GM12864 (cell line): ENCODE measurements around the gene CCDC148.

ENCODE experiments used
- DNase-seq: peaks from one replicate; pipeline ENCODE4 v3.0.0-alpha.2; 2011; ENCODE audit warnings: low read depth
- H3K4me3 ChIP-seq: 2 replicates; pipeline ENCODE4 v1.5.1; 2011; ENCODE audit warnings: mild to moderate bottlenecking, low read depth, low read length, control low read depth
- CTCF ChIP-seq: IDR thresholded peaks from 2 replicates; pipeline ENCODE4 v1.5.1; 2011; ENCODE audit warnings: low read depth, mild to moderate bottlenecking, moderate library complexity, low read length, control low read depth, inconsistent platforms; ENCODE audit errors: missing control alignments

The CCDC148 gene

GRCh38 chr2:158405341-158405740, 51.2 kb downstream of the CCDC148 start:
- H3K4me3 ChIP-seq = no peak overlapping the region
- no peak for DNase-seq
- TF ChIP-seq CTCF = no peak

- no peak for DNase-seq
- H3K4me3 ChIP-seq = no peak overlapping the region
- TF ChIP-seq CTCF = no peak
Measured at GRCh38 chr2:158403237-158403636, 53.3 kb downstream of the CCDC148 start.

GRCh38 chr2:158402665-158403064, 53.9 kb downstream of the CCDC148 start:
- TF ChIP-seq CTCF = no peak
- DNase-seq = no peak
- H3K4me3 ChIP-seq = no peak overlapping the region

- H3K4me3 ChIP-seq = no peak overlapping the region
- DNase-seq = no peak
- TF ChIP-seq CTCF = no peak
Measured at GRCh38 chr2:158395166-158395565, 61.4 kb downstream of the CCDC148 start.

GRCh38 chr2:158394453-158394852, 62.1 kb downstream of the CCDC148 start:
- no peak overlapping the region for H3K4me3 ChIP-seq
- TF ChIP-seq CTCF = no peak
- no peak for DNase-seq

GRCh38 chr2:158393886-158394285, 62.7 kb downstream of the CCDC148 start:
- no peak overlapping the region for H3K4me3 ChIP-seq
- no peak for TF ChIP-seq CTCF
- DNase-seq = no peak

GRCh38 chr2:158392687-158393086, 63.9 kb downstream of the CCDC148 start:
- TF ChIP-seq CTCF = no peak
- no peak for DNase-seq
- no peak overlapping the region for H3K4me3 ChIP-seq
